Heart left ventricle (tissue), 16 donors: ENCODE data around the gene SLC66A2. TPM values are rescaled to one million over a fixed set of nuclear protein-coding genes. Genes with fewer than 3 reads are reported as not detected.
A peak's percentile ranks its signal among the peaks of the same experiment; 100 is the strongest.

Source experiments
- ATAC-seq, 4 donors: fragments of 200-7000 bp; cut with Tn5 transposase; one replicate each; pipeline ENCODE4 v1.9.1; 2020 to 2022; ENCODE audit warnings: moderate library complexity in 4 of 4, mild to moderate bottlenecking in 3 of 4, moderate number of reproducible peaks in 1 of 4
- DNase-seq, 5 donors: peaks; one replicate each; pipeline ENCODE4 v3.0.0-alpha.2; 2020
- H3K27ac ChIP-seq, 12 donors: fragments of 200-600 bp; sonication (generic) in 4 of 12; one replicate each; pipeline versions ENCODE4 v1.5.0 to v1.8.0; 2016 to 2022; ENCODE audit warnings: mild to moderate bottlenecking in 2 of 12
- H3K27me3 ChIP-seq, 9 donors: fragments of 200-600 bp; sonication (generic) in 2 of 9; one replicate each; pipeline versions ENCODE4 v1.5.1 to v1.8.0; 2016 to 2022; ENCODE audit warnings: mild to moderate bottlenecking in 3 of 9
- H3K36me3 ChIP-seq, 9 donors: fragments of 200-600 bp; sonication (generic) in 2 of 9; one replicate each; pipeline versions ENCODE4 v1.5.0 to v1.8.0; 2018 to 2022; ENCODE audit warnings: mild to moderate bottlenecking in 2 of 9
- H3K4me1 ChIP-seq, 12 donors: fragments of 200-600 bp; sonication (generic) in 4 of 12; one replicate each; pipeline versions ENCODE4 v1.5.0 to v1.8.0; 2016 to 2022; ENCODE audit warnings: mild to moderate bottlenecking in 3 of 12
- H3K4me3 ChIP-seq, 12 donors: fragments of 200-600 bp; sonication (generic) in 4 of 12; one replicate each; pipeline versions ENCODE4 v1.5.0 to v1.8.0; 2017 to 2022; ENCODE audit warnings: mild to moderate bottlenecking in 9 of 12, moderate library complexity in 4 of 12
- H3K9me3 ChIP-seq, 12 donors: fragments of 200-600 bp; sonication (generic) in 4 of 12; one replicate each; pipeline versions ENCODE4 v1.5.0 to v1.8.0; 2016 to 2022; ENCODE audit warnings: mild to moderate bottlenecking in 1 of 12
- POLR2A ChIP-seq, 2 donors: fragments of 450-650 bp; IDR thresholded peaks; one replicate each; pipeline ENCODE4 v1.6.1; 2017; ENCODE audit warnings: antibody characterized with exemption in 2 of 2, mild to moderate bottlenecking in 2 of 2, moderate library complexity in 2 of 2
- WGBS, 4 donors: extraction: QIAGEN DNeasy Blood & Tissue Kit in 2 of 4; methylation state at CpG; one replicate each; pipeline versions ENCODE4 v1.1.5 to v1.1.7; 2013 to 2018; 5-methylcytosine and 5-hydroxymethylcytosine counted together
- intact Hi-C, 10 donors: fragments of 100-400 bp; cut with DNase I; formaldehyde crosslinking; loops; one replicate each; pipeline versions ENCODE4 v1.11.1 to v1.14.2; 2022
- polyA plus RNA-seq, 2 donors: library from polyadenylated mRNA; stranded (reverse); fragments of 200-250 nt; gene quantifications; one replicate each; pipeline ENCODE4 v1.2.3, GENCODE V29; 2013
- total RNA-seq, 9 donors: library from RNA; depleted of rRNA in 2 of 9; stranded (reverse); fragments of >200 nt in 2 of 9; fragmentation: NEBNext Ultra II Directional in 3 of 9; extraction: Animal tissue kit (Norgen Biotek cat#: 25700) in 3 of 9; gene quantifications; one replicate each; pipeline versions ENCODE4 v1.1.0 to v1.2.4, GENCODE V29; 2016 to 2023
- TF ChIP-seq, protein P1 (sequence below), 12 donors: fragments of 200-600 bp; sonication (generic) in 4 of 12; IDR thresholded peaks; one replicate each; pipeline versions ENCODE4 v1.5.0 to v1.8.0; 2018 to 2022; ENCODE audit warnings: antibody characterized with exemption in 12 of 12, mild to moderate bottlenecking in 5 of 12
- donor health status: ischemic (EF 13 %, LVEDD 7.1; RV severe dilation, severe dysfunction).
- donor health status: healthy with polysubstance abuse.
- donor health status: DM: no; HTN: yes; CAD: no.
- donor health status: DM: no; HTN: no; CAD: no.
- donor health status: ischemic (EF 25% LVEDD 6.9; RV normal size, moderate dysfunction).
- donor health status: ischemic (EF 25% LVEDD 5.7; RV mildly dilated, moderate dysfunction).
- donor health status: healthy.
- donor health status: DM: yes; HTN: yes; CAD: no.
- donor health status: ischemic (EF 35%, LVEDD 5.7; RV mildly dilated, moderate dysfunction).
- donor health status: nonischemic (EF 11% LVEDD 7.7; RV severe dilation, severe dysfunction).
- donor health status: DM: yes; HTN: yes; CAD: no.
- donor health status: PGD.
- donor health status: ischemic (EF 29% LVEDD 5.4; RV normal size, mild dysfunction).
- donor health status: nonischemic (EF 23%, LVEDD 6.1; RV moderate dilation, normal function).

SLC66A2 gene
- total and polyA plus RNA-seq, 11 donors, result 19.7 to 33.4 (median 26.6) TPM

DNA sequence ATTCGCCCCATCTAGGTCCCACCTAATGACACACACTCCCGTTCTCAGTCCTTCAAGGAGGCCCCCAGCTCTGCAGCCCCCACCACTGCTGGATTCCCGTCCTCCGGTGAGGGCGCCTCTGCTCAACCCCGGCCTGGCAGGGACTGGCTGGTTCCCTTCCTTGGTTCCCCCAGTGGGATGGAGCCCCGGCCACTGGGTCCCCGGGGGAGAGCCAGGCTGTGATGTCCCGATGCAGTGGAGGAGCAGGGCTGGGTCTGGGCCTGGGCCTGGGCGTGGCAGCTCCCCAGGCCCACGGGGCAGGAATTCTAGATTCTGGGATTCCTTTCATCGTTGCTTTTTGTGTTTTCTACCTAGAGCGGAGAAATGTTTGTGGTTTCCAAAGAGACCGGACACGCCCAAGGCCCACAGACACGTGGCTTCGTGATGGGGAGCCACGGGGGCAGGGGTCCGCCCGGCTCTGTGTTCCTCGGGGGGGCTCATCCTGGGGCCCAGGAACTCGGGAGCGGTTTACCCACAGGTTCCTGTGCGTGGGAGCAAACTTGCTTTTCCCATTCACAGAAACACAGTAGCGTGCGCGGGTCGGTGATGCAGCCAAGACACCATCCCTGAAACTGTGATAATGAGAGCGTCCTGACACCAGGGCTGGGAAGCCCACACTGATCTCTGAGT, 67.0 kb downstream of the SLC66A2 start:
- intact Hi-C loops, result loop anchor here in 1 of 10 donors (10.0 kb wide), 1 partner anchor 60 kb away; no protein-coding TSS in a partner anchor
- H3K27ac ChIP-seq, result no peak overlapping the region
- H3K4me1 ChIP-seq, result no peaks in the 10 kb centered on the region
- no peaks in the 10 kb centered on the region for H3K27me3 ChIP-seq
- DNase-seq, result peak in 1 of 5 donors; percentile 15
- 83 to 89% (median 86%) methylated on average over 23 to 29 of the region's 29 CpGs for WGBS, 4 donors
- no peaks in the 10 kb centered on the region for H3K36me3 ChIP-seq
- no peak overlapping the region for H3K4me3 ChIP-seq
- no peak for ATAC-seq
- H3K9me3 ChIP-seq, result peaks cover 0 to 18% (median 2%) of the 10 kb centered on the region in 12 donors
- TF ChIP-seq POLR2A (IDR thresholded peaks at IDR 0.05), result no peak

DNA sequence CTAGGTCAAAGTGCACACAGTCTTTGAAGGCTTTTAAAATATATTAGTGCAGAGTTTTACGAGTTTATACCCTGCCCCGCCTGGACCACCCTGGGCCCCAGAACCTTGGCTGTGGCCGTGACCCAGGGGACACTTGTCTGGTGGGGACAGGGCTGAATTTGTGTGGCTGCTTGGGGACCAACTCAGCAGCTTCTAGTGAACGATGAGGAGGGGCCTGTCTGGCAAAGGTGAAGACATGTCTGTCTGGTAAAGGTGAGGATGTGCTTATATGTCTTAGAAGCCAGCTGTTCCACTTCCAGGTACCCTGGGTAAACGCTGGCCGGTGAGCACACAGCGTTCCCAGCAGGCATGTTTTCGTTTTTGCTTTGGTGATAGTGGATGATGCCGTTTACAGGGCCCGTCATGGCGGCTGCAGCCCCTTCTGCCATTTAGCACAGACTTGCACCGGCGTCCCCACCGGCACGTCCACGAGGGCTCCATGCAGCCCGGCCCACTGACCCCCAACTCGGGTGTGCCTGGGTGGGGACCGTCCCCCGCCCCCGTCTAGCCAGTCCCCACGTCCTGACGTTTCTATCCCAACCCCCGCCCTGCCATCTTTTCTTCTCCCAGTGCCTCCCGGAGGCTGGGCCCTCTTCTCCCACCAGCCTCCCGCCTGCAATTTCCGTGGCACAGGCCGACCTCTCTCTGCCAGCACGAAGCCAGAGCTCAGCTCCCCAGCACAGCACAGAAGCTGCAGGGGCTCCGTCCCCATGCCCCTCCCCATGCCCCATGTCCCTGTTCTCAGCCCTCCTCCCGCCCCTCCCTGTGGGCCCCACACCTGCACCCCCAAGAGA, 67.8 kb downstream of the SLC66A2 start:
- H3K27me3 ChIP-seq, result no peaks in the 10 kb centered on the region
- no peak overlapping the region for H3K27ac ChIP-seq
- ATAC-seq, result no peak
- DNase-seq, result peak in 1 of 5 donors; percentile 10
- intact Hi-C loops, result loop anchor here in 1 of 10 donors (10.0 kb wide), 1 partner anchor 61 kb away; no protein-coding TSS in a partner anchor
- H3K4me1 ChIP-seq, result no peaks in the 10 kb centered on the region
- H3K9me3 ChIP-seq, result peaks cover 0 to 11% (median 0%) of the 10 kb centered on the region in 12 donors
- TF ChIP-seq, protein P1, sequence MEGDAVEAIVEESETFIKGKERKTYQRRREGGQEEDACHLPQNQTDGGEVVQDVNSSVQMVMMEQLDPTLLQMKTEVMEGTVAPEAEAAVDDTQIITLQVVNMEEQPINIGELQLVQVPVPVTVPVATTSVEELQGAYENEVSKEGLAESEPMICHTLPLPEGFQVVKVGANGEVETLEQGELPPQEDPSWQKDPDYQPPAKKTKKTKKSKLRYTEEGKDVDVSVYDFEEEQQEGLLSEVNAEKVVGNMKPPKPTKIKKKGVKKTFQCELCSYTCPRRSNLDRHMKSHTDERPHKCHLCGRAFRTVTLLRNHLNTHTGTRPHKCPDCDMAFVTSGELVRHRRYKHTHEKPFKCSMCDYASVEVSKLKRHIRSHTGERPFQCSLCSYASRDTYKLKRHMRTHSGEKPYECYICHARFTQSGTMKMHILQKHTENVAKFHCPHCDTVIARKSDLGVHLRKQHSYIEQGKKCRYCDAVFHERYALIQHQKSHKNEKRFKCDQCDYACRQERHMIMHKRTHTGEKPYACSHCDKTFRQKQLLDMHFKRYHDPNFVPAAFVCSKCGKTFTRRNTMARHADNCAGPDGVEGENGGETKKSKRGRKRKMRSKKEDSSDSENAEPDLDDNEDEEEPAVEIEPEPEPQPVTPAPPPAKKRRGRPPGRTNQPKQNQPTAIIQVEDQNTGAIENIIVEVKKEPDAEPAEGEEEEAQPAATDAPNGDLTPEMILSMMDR (IDR thresholded peaks at IDR 0.05), result no peak
- no peak for TF ChIP-seq POLR2A (IDR thresholded peaks at IDR 0.05)
- 88 to 92% (median 90%) methylated on average over 31 of the region's 31 CpGs for whole genome bisulfite sequencing, 4 donors
- no peaks in the 10 kb centered on the region for H3K36me3 ChIP-seq
- H3K4me3 ChIP-seq, result no peak overlapping the region

DNA sequence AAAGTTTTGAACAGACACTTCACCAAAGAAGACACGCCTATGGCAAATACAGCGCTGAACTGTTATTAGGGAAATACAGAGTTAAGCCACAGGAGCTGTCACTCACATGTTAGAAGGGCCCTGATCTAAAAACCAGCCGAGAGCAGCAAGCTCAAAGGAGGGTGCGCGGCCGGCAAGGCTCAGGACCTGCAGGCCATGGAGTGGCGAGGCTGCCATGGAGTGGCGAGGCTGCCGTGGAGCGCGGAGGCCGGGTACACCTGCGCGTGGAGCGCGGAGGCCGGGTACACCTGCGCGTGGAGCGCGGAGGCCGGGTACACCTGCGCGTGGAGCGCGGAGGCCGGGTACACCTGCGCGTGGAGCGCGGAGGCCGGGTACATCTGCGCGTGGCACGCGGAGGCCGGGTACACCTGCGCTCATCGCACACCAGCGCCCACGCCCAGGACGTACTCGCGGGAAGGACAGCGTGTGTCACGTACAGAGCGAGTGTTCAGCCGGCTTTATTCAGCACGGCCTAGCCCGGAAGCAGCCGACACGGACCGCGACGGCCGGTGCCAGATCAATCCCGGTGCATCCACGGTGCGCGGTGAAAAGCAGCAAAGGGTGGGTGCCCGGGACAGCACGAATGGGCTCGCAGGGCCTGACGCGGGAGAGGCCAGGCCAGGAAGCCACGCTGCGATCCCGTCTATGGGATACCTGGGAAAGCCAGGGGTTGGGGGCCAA, 68.8 kb downstream of the SLC66A2 start:
- ATAC-seq (no peak), DNase-seq (peak in 1 of 5 donors; percentile 7)
- TF ChIP-seq, protein P1 (IDR thresholded peaks at IDR 0.05), result no peak
- TF ChIP-seq POLR2A (IDR thresholded peaks at IDR 0.05), result no peak
- Histone ChIP-seq H3K27me3 (no peaks in the 10 kb centered on the region), H3K36me3 (no peaks in the 10 kb centered on the region), H3K4me3 (no peak overlapping the region), H3K9me3 (peaks cover 0 to 6% (median 0%) of the 10 kb centered on the region in 12 donors), H3K27ac (no peak overlapping the region), H3K4me1 (no peaks in the 10 kb centered on the region)
- WGBS, 4 donors, result 94 to 96% (median 95%) methylated on average over 68 of the region's 68 CpGs
- intact Hi-C loops, result loop anchor here in 1 of 10 donors (10.0 kb wide), 1 partner anchor 62 kb away; no protein-coding TSS in a partner anchor

DNA sequence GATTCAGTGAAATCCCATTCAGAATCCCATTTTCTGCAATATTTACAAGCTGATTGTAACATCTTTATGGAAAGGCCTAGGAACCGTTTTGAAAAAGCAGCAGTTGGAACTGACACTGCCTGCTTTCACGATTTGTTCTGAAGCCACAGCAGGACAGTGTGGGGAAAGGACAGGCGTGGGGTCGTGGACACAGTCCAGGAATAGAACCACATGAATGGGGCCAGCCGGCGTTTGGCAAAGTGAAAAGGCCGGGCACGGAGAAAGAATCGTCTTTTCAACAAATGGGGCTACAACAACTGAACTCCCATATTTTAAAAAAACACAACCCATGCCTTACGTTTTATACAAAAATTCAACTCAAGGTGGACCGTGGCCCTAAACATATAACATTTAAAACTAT, 69.8 kb downstream of the SLC66A2 start:
- 82 to 88% (median 87%) methylated on average over 11 of the region's 11 CpGs for WGBS, 4 donors
- no peaks in the 10 kb centered on the region for H3K4me1 ChIP-seq
- ATAC-seq (no peak), DNase-seq (no peak)
- H3K36me3 ChIP-seq, result no peaks in the 10 kb centered on the region
- H3K9me3 ChIP-seq, result peaks cover 0 to 4% (median 0%) of the 10 kb centered on the region in 12 donors
- intact Hi-C loops, result loop anchor here in 1 of 10 donors (10.0 kb wide), 1 partner anchor 63 kb away; no protein-coding TSS in a partner anchor
- H3K27me3 ChIP-seq, result peaks cover 0 to under 1% (median 0%) of the 10 kb centered on the region in 9 donors
- no peak overlapping the region for H3K27ac ChIP-seq
- no peak overlapping the region for H3K4me3 ChIP-seq
- no peak for TF ChIP-seq POLR2A (IDR thresholded peaks at IDR 0.05)
